Aorta (tissue), 5 donors: ENCODE data around the gene ITPRID2. TPM values are rescaled to one million over a fixed set of nuclear protein-coding genes. Genes with fewer than 3 reads are reported as not detected.

ENCODE experiments used
- ATAC-seq: fragments of 200-7000 bp; cut with Tn5 transposase; one replicate; pipeline ENCODE4 v1.9.1; 2022; ENCODE audit warnings: moderate library complexity; ENCODE audit not compliant: low FRiP score
- DNase-seq, 2 donors: peaks; one replicate each; pipeline ENCODE4 v3.0.0-alpha.2; 2020
- H3K27ac ChIP-seq, 2 donors: one replicate each; pipeline ENCODE4 v1.5.1; 2013; ENCODE audit warnings: low read length in 2 of 2, mild to moderate bottlenecking in 2 of 2, moderate library complexity in 2 of 2, control low read depth in 1 of 2, inconsistent platforms in 1 of 2, low read depth in 1 of 2
- H3K27me3 ChIP-seq, 2 donors: one replicate each; pipeline ENCODE4 v1.6.1; 2013; ENCODE audit warnings: control low read depth in 1 of 2, low read length in 1 of 2, mild to moderate bottlenecking in 1 of 2, moderate library complexity in 1 of 2; ENCODE audit not compliant: insufficient read depth in 2 of 2, control insufficient read depth in 1 of 2
- H3K36me3 ChIP-seq, 2 donors: one replicate each; pipeline ENCODE4 v1.6.1; 2013; ENCODE audit warnings: control low read depth in 1 of 2, low read length in 1 of 2, mild to moderate bottlenecking in 1 of 2; ENCODE audit not compliant: insufficient read depth in 2 of 2, control insufficient read depth in 1 of 2
- H3K4me1 ChIP-seq, 2 donors: one replicate each; pipeline ENCODE4 v1.6.1; 2013; ENCODE audit warnings: low read length in 2 of 2, control low read depth in 1 of 2, mild to moderate bottlenecking in 1 of 2, moderate library complexity in 1 of 2; ENCODE audit not compliant: insufficient read depth in 2 of 2, control insufficient read depth in 1 of 2
- H3K4me3 ChIP-seq, 2 donors: one replicate each; pipeline ENCODE4 v1.5.1; 2013; ENCODE audit warnings: low read length in 2 of 2, control low read depth in 1 of 2, mild to moderate bottlenecking in 1 of 2
- H3K9me3 ChIP-seq: one replicate; pipeline ENCODE4 v1.6.1; 2013; ENCODE audit warnings: mild to moderate bottlenecking, low read length; ENCODE audit not compliant: control insufficient read depth
- WGBS, 2 donors: extraction: QIAGEN DNeasy Blood & Tissue Kit; methylation state at CpG; one replicate each; pipeline ENCODE4 v1.1.7; 2013; 5-methylcytosine and 5-hydroxymethylcytosine counted together
- intact Hi-C, 2 donors: fragments of 100-400 bp; cut with DNase I; formaldehyde crosslinking; loops; one replicate each; pipeline versions ENCODE4 v1.14.2 to v1.15.0; 2022
- polyA plus RNA-seq, 2 donors: library from polyadenylated mRNA; stranded (reverse); fragments of 200-250 nt; gene quantifications; one replicate each; pipeline ENCODE4 v1.2.3, GENCODE V29; 2013
- total RNA-seq, 2 donors: library from RNA; stranded (reverse); fragmentation: NEBNext Ultra II Directional; extraction: Animal tissue kit (Norgen Biotek cat#: 25700); gene quantifications; one replicate each; pipeline ENCODE4 v1.2.1, GENCODE V29; 2021
- donor health status: healthy with polysubstance abuse.
- donor health status: Bipolar disorder and iron deficiency.
- donor health status: DM: no; HTN: no; CAD: no.
- donor health status: DM: no; HTN: no; CAD: no.
- donor health status: DM: yes; HTN: yes; CAD: no.

ITPRID2 gene
- total and polyA plus RNA-seq, 4 donors = 40.1 to 145 (median 102) TPM

DNA sequence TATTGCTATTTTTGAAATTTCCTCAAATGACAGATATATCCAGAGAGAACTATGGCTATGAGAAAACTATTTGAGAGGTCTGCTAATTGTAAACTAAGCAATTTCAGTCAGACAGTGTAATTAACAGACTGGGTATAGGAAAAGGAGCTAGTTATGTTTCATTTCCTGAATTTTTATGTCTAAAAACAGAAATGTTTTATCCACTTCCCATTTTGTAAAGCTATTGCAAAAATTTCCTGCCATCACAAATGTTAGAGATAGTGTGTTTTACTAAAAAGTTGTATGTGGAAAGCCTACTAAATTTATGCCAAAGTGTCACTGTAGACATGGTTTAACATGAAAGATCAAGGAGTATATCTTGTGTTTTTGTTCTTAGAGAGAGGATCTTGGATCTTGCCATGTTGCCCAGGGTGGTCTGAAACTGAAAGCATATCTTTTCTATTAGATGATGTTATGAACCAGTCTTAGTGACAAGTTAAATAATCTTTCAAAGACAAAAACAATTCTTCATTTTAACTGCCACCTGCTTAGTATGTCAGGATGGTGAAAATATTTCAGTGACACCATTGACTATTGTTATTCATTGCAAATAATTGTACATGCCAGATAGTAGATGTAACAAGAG, 40.5 kb upstream of the ITPRID2 start:
- no peak overlapping the region for H3K4me3 ChIP-seq
- ATAC-seq (no peak), DNase-seq (no peak)
- H3K27me3 ChIP-seq = no peaks in the 10 kb centered on the region
- H3K9me3 ChIP-seq = no peaks in the 10 kb centered on the region
- no peak overlapping the region for H3K27ac ChIP-seq
- peaks cover 0 to 2% of the 10 kb centered on the region in 2 donors for H3K4me1 ChIP-seq
- intact Hi-C loops = no loop called here
- no peaks in the 10 kb centered on the region for H3K36me3 ChIP-seq

GRCh38 chr2:181851726-181852125, 39.8 kb upstream of the ITPRID2 start:
- ATAC-seq = no peak
- no peak overlapping the region for H3K27ac ChIP-seq
- H3K9me3 ChIP-seq = no peaks in the 10 kb centered on the region
- H3K27me3 ChIP-seq = no peaks in the 10 kb centered on the region
- H3K36me3 ChIP-seq = no peaks in the 10 kb centered on the region
- intact Hi-C loops = no loop called here
- no peak overlapping the region for H3K4me3 ChIP-seq
- H3K4me1 ChIP-seq = peaks cover 0 to 2% of the 10 kb centered on the region in 2 donors
- no peak for DNase-seq

GRCh38 chr2:181853696-181854095, 37.8 kb upstream of the ITPRID2 start:
- H3K27me3 ChIP-seq = no peaks in the 10 kb centered on the region
- intact Hi-C loops = no loop called here
- H3K9me3 ChIP-seq = no peaks in the 10 kb centered on the region
- DNase-seq (no peak), ATAC-seq (no peak)
- no peak overlapping the region for H3K27ac ChIP-seq
- H3K4me3 ChIP-seq = no peak overlapping the region
- H3K4me1 ChIP-seq = peaks cover 0 to 2% of the 10 kb centered on the region in 2 donors
- H3K36me3 ChIP-seq = no peaks in the 10 kb centered on the region

DNA sequence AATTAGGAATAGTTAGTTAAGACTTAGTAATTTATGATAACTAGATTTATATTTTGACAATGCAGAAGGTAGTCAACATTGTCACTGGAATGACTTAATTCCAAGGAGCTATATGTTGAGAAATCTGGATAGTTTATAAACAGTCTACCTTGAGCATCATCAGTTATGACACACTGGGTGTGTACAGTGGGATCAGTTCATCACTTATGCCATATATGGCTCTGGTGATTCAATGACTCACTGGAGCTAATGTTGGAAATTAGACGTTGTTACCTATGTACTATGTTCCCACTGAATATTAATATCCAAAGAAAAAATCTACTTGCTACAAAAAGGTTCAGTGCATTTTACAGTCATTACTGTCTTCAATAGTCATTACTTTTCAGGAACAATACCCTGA, 34.0 kb upstream of the ITPRID2 start:
- ATAC-seq = no peak
- intact Hi-C loops = no loop called here
- no peaks in the 10 kb centered on the region for H3K9me3 ChIP-seq
- H3K36me3 ChIP-seq = no peaks in the 10 kb centered on the region
- no peak overlapping the region for H3K4me3 ChIP-seq
- peaks cover 0 to 2% of the 10 kb centered on the region in 2 donors for H3K4me1 ChIP-seq
- no peak for DNase-seq
- H3K27ac ChIP-seq = no peak overlapping the region
- whole genome bisulfite sequencing, 2 donors = 58 to 77% methylated on average over 1 of the region's 1 CpG
- no peaks in the 10 kb centered on the region for H3K27me3 ChIP-seq

GRCh38 chr2:181858600-181858999, 32.9 kb upstream of the ITPRID2 start:
- WGBS, 2 donors = 87 to 92% methylated on average over 2 of the region's 2 CpGs
- intact Hi-C loops = no loop called here
- Histone ChIP-seq H3K36me3 (no peaks in the 10 kb centered on the region), H3K27me3 (no peaks in the 10 kb centered on the region), H3K9me3 (no peaks in the 10 kb centered on the region), H3K27ac (no peak overlapping the region), H3K4me3 (no peak overlapping the region), H3K4me1 (peaks cover 0 to 2% of the 10 kb centered on the region in 2 donors)
- DNase-seq (no peak), ATAC-seq (no peak)

GRCh38 chr2:181859123-181859522, 32.4 kb upstream of the ITPRID2 start:
- 58 to 61% methylated on average over 1 of the region's 1 CpG for WGBS, 2 donors
- no peak for DNase-seq
- Histone ChIP-seq H3K36me3 (no peaks in the 10 kb centered on the region), H3K4me3 (no peak overlapping the region), H3K27me3 (no peaks in the 10 kb centered on the region), H3K4me1 (peaks cover 0 to 2% of the 10 kb centered on the region in 2 donors), H3K9me3 (no peaks in the 10 kb centered on the region), H3K27ac (no peak overlapping the region)
- no peak for ATAC-seq
- intact Hi-C loops = no loop called here

DNA sequence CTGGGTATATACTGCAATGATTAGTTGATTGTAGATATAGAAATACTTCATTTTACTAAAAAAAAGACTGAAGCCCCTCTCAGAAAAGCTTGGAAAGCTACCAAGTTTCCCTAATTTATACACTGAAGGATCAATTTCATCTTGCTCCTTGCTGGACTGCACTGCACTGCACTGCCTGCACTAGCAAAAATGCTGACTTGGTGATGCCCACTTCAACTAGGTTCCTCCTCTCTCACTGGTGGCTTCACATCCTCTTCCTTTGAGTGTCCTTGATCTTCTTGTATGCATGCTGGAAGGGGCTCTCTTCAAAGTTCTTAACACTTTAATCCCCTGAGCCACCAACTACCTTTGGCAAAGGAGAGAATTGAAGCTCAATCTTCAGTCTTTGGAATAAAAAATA, 31.7 kb upstream of the ITPRID2 start:
- Histone ChIP-seq H3K4me3 (no peak overlapping the region), H3K4me1 (no peaks in the 10 kb centered on the region), H3K9me3 (no peaks in the 10 kb centered on the region), H3K36me3 (no peaks in the 10 kb centered on the region), H3K27ac (no peak overlapping the region), H3K27me3 (no peaks in the 10 kb centered on the region)
- ATAC-seq (no peak), DNase-seq (no peak)
- intact Hi-C loops = no loop called here

GRCh38 chr2:181861379-181861778, 30.2 kb upstream of the ITPRID2 start:
- H3K36me3 ChIP-seq = no peaks in the 10 kb centered on the region
- no peak overlapping the region for H3K4me3 ChIP-seq
- no peak for ATAC-seq
- intact Hi-C loops = no loop called here
- no peak overlapping the region for H3K27ac ChIP-seq
- 81 to 83% methylated on average over 4 of the region's 4 CpGs for WGBS, 2 donors
- no peaks in the 10 kb centered on the region for H3K4me1 ChIP-seq
- no peaks in the 10 kb centered on the region for H3K27me3 ChIP-seq
- H3K9me3 ChIP-seq = no peaks in the 10 kb centered on the region
- no peak for DNase-seq

DNA sequence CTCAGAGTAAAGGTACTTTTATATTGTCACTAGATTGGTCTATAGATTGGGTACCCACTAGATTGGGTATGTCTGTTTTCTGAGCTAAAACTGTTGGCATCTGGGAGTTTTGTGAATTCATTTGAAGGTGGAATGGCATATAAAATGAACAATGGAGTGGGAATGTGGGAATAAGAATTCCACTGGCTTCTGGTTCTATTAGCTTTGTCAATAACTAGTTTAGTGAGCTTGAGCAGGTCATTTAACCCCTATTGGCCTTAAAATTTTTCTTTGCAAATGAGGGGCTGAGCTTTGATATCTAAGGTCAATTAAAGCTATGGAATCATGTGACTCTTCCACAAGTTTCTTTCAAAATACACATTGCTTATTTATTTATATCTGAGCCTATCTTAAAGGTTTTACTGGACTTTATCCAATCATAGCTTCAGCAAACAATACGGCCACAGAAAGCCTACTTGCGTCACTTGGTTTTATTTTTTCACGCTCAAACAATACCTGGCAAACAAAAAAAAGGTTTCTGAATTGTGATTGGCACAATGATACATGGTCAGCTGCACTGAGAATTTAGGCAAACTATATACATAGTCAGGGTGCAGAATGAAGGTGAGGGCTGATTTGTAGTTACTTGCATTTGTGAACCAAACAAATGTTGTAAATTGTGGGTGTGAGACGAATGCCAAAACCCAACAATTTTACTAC, 28.8 kb upstream of the ITPRID2 start:
- Histone ChIP-seq H3K4me3 (no peak overlapping the region), H3K9me3 (no peaks in the 10 kb centered on the region), H3K36me3 (no peaks in the 10 kb centered on the region), H3K27me3 (no peaks in the 10 kb centered on the region), H3K4me1 (no peaks in the 10 kb centered on the region), H3K27ac (no peak overlapping the region)
- DNase-seq (no peak), ATAC-seq (no peak)
- WGBS, 2 donors = 88 to 94% methylated on average over 4 of the region's 4 CpGs
- intact Hi-C loops = no loop called here
